ENCODE data around the gene FXYD1. TPM values are rescaled to one million over a fixed set of nuclear protein-coding genes. Genes with fewer than 3 reads are reported as not detected.

The FXYD1 gene
- total and polyA plus RNA-seq, 2 donors (not counting 3 experiments of a cell fraction or from before 2014, with no cell fraction given): not detected

DNA sequence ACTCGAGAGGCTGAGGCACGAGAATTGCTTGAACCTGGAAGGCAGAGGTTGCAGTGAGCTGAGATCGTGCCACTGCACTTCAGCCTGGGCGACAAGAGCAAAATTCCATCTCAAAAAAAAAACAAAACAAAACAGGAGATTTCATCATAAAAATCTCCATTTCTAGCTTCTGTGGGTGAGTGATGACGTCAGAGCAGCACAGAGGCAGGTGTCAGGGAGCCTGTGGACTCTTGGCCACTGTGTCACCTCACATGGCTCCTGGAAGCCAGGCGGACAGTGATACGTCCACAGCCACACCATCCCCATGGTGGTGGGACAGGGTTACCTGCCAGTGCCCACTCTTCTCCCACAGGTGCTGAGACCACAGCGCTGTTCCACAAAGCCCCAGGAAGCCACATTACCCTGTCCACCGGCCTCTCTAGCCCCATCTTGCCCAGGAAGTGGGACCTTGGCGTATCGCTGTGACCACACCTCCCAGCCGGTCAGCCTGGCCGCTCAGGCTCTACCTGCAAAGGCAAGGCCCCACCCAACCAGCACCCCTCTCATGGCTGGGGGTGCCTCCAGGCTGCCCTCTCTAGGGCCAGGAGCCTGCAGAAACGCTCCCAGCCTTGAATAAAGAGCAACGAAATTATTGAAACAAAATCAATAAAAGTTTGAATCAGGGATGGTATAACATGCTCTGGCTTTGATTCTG is 25.5 kb upstream of the FXYD1 start:
- intact Hi-C loops (cut with micrococcal nuclease): no loop called here
- DNase-seq (ENCODE audit: low read depth, low spot score): no peak
- no peak for FAIRE-seq
- Histone ChIP-seq H4K20me1 (replicated peaks; ENCODE audit: control insufficient read depth, extremely low read depth, insufficient read depth, low read length) (no peaks in the 10 kb centered on the region), H3K4me3 (replicated peaks in 1 of 3; ENCODE audit: insufficient read depth in 1 of 3, low read depth in 1 of 3, low read length in 3 of 3) (no peak overlapping the region), H3K9ac (replicated peaks; ENCODE audit: extremely low read depth, insufficient read depth, low read length) (no peak overlapping the region), H2AFZ (ENCODE audit: low read depth, low read length) (no peak overlapping the region), H3K27me3 (ENCODE audit: control insufficient read depth in 2 of 2, insufficient read depth in 2 of 2, low read length in 2 of 2) (no peaks in the 10 kb centered on the region), H3K79me2 (ENCODE audit: control insufficient read depth, insufficient read depth, low read length) (no peaks in the 10 kb centered on the region), H3K9me3 (replicated peaks; ENCODE audit: control insufficient read depth, insufficient read depth, low read length) (no peaks in the 10 kb centered on the region), H3K4me1 (ENCODE audit: control insufficient read depth, extremely low read depth, insufficient read depth, low read length) (no peaks in the 10 kb centered on the region), H3K27ac (ENCODE audit: insufficient read depth, low read depth, low read length) (no peak overlapping the region), H3K36me3 (ENCODE audit: control insufficient read depth in 2 of 2, extremely low read depth in 1 of 2, insufficient read depth in 2 of 2, low read length in 2 of 2) (no peaks in the 10 kb centered on the region), H3K4me2 (ENCODE audit: insufficient read depth, low read length) (no peak overlapping the region), H3K9me1 (replicated peaks; ENCODE audit: control insufficient read depth, extremely low read depth, insufficient read depth, low read length) (no peaks in the 10 kb centered on the region)
- CTCF ChIA-PET: interaction anchor here (3.2 kb wide), 1 partner anchor 22 kb away, joined by 17 read pairs; the partner anchor contains the start of gene LGI4
- TF ChIP-seq POLR2A (IDR thresholded peaks at IDR 0.05; ENCODE audit: low read depth, low read length) (no peak), POLR2AphosphoS5 (IDR thresholded peaks at IDR 0.05; ENCODE audit: insufficient read depth, low read depth, low read length) (no peak), MYC (IDR thresholded peaks at IDR 0.05; ENCODE audit: low read depth, low read length) (no peak), EZH2 (IDR thresholded peaks at IDR 0.05; ENCODE audit: borderline replicate concordance, low read depth, low read length, severe bottlenecking) (no peak), GATA2 (IDR thresholded peaks at IDR 0.05; ENCODE audit: insufficient read depth, insufficient read length, low read depth, low read length) (no peak)
- dilution Hi-C loops (cut with MboI; ENCODE audit: extremely low pct_ligation_motif_present, low sequenced_read_pairs): no loop called here
- BruUV-seq (replicated peaks): no TSS peak
- POLR2A ChIA-PET: no interaction called here

DNA sequence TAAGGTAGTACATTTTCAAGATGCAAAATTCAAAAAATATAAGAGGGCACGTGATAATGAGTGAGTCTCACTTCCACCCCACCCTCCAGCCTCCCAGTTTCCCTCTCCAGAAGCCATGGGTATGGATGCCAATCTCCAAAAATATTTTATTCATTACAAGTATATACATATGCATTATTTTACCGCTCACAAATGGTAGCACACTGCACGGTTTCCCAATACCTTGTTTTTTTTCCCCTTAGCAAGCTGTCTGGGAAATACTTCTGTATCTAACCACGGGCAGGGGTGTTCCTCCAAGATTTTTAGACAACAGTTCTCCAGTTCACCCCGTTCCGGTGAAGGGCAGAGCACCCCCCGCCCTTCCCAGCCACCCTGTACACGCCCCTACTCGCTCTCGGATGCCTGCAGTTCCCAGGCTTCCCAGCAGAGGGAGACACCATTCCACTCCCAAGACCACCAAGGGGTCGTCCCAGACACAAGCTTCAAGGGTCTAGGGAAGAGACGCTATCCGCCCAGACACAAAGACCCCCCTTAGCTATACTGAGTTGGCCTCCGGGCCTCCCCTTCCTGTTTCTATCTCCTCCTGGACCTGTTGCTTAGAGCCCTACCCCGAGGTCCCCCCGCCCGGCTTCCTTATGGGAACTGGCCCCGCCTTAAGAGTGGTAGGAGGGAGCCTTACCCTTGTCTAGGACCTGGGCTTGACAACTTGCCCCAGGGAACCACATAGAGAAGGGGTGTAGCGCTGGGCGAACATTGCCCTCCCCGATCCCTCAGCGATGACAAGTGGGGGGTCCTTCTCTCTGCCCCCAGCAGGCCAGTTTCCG is 24.1 kb upstream of the FXYD1 start:
- no peak overlapping the region for H3K4me2 ChIP-seq (ENCODE audit: insufficient read depth, low read length)
- H3K9me1 ChIP-seq (replicated peaks; ENCODE audit: control insufficient read depth, extremely low read depth, insufficient read depth, low read length): no peaks in the 10 kb centered on the region
- FAIRE-seq (peak; percentile 63), DNase-seq (ENCODE audit: low read depth, low spot score) (peak; percentile 60)
- intact Hi-C loops (cut with micrococcal nuclease): loop anchor here (1.0 kb wide), 3 partner anchors 21 to 155 kb away; partner anchors contain the start of gene LGI4
- POLR2A ChIA-PET: no interaction called here
- no peaks in the 10 kb centered on the region for H3K27me3 ChIP-seq (ENCODE audit: control insufficient read depth in 2 of 2, insufficient read depth in 2 of 2, low read length in 2 of 2)
- CTCF ChIA-PET: interaction anchor here (1.0 to 2.2 kb wide), 6 partner anchors 10 to 238 kb away, joined by 3 to 20 read pairs (median 6); partner anchors contain the start of gene LGI4
- no peaks in the 10 kb centered on the region for H3K4me1 ChIP-seq (ENCODE audit: control insufficient read depth, extremely low read depth, insufficient read depth, low read length)
- TF ChIP-seq, protein P1, sequence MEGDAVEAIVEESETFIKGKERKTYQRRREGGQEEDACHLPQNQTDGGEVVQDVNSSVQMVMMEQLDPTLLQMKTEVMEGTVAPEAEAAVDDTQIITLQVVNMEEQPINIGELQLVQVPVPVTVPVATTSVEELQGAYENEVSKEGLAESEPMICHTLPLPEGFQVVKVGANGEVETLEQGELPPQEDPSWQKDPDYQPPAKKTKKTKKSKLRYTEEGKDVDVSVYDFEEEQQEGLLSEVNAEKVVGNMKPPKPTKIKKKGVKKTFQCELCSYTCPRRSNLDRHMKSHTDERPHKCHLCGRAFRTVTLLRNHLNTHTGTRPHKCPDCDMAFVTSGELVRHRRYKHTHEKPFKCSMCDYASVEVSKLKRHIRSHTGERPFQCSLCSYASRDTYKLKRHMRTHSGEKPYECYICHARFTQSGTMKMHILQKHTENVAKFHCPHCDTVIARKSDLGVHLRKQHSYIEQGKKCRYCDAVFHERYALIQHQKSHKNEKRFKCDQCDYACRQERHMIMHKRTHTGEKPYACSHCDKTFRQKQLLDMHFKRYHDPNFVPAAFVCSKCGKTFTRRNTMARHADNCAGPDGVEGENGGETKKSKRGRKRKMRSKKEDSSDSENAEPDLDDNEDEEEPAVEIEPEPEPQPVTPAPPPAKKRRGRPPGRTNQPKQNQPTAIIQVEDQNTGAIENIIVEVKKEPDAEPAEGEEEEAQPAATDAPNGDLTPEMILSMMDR (IDR thresholded peaks at IDR 0.05; ENCODE audit: extremely low read depth in 1 of 2, insufficient read depth in 1 of 2, low read depth in 1 of 2, low read length in 2 of 2): peak; percentile 96 to 97
- TF ChIP-seq MYC (IDR thresholded peaks at IDR 0.05; ENCODE audit: low read depth, low read length) (no peak), POLR2AphosphoS5 (IDR thresholded peaks at IDR 0.05; ENCODE audit: insufficient read depth, low read depth, low read length) (no peak), POLR2A (IDR thresholded peaks at IDR 0.05; ENCODE audit: low read depth, low read length) (no peak), FOS (IDR thresholded peaks at IDR 0.05; ENCODE audit: borderline replicate concordance, insufficient read depth, low read length) (no peak)
- H3K4me3 ChIP-seq (replicated peaks in 1 of 3; ENCODE audit: insufficient read depth in 1 of 3, low read depth in 1 of 3, low read length in 3 of 3): no peak overlapping the region
- H3K36me3 ChIP-seq (ENCODE audit: control insufficient read depth in 2 of 2, extremely low read depth in 1 of 2, insufficient read depth in 2 of 2, low read length in 2 of 2): no peaks in the 10 kb centered on the region
- no peaks in the 10 kb centered on the region for H3K79me2 ChIP-seq (ENCODE audit: control insufficient read depth, insufficient read depth, low read length)
- no TSS peak for BruUV-seq (replicated peaks)
- no peak overlapping the region for H3K9ac ChIP-seq (replicated peaks; ENCODE audit: extremely low read depth, insufficient read depth, low read length)
- no peaks in the 10 kb centered on the region for H3K9me3 ChIP-seq (replicated peaks; ENCODE audit: control insufficient read depth, insufficient read depth, low read length)
- no peaks in the 10 kb centered on the region for H4K20me1 ChIP-seq (replicated peaks; ENCODE audit: control insufficient read depth, extremely low read depth, insufficient read depth, low read length)
- no peak overlapping the region for H2AFZ ChIP-seq (ENCODE audit: low read depth, low read length)
- H3K27ac ChIP-seq (ENCODE audit: insufficient read depth, low read depth, low read length): no peak overlapping the region
- dilution Hi-C loops (cut with MboI; ENCODE audit: extremely low pct_ligation_motif_present, low sequenced_read_pairs): no loop called here
